Measurements from ENCODE around the gene ACSM5. TPM values are rescaled to one million over a fixed set of nuclear protein-coding genes. Genes with fewer than 3 reads are reported as not detected.
"Not testable (repeated sequence)": the region's sequence is repeated elsewhere in the genome, so short reads cannot be mapped to it uniquely, and the experiment has no call there.

ACSM5 gene
- total RNA-seq, 2 donors from 2014 or later: 0.78 to 11.0 TPM

DNA sequence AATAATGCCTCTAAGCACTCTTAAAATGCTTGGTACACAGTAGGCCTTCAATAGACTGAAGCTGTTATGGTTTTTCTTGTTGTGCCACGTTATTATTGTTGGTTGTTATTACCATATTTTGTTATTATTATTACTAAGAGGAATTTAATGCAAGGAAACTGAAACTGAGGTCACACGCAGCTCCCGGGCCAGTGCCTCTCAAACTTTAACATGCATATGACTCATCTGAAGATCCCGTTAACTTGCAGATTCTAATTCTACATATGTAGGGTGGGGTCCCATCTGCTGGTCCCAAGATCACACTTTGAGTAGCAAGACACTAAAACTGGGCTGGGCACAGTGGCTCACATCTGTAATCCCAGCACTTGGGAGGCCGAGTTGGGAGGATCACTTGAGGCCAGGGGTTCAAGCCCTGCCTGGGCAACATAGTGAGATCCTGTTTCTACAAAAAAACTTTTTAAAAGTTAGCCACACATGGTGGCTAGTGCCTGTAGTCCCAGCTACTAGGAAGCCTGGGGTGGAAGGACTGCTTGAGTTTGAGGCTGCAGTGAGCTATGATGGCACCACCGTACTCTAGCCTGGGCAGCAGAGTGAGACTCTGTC is 888 bp downstream of the ACSM5 start:
- no peak overlapping the region for H3K27ac ChIP-seq
- ATAC-seq (ENCODE audit: insufficient number of reproducible peaks, low FRiP score, low read depth): no peak
- no peaks in the 10 kb centered on the region for H3K9me3 ChIP-seq
- H3K36me3 ChIP-seq: no peaks in the 10 kb centered on the region
- DNase-seq (ENCODE audit: low spot score): no peak
- TF ChIP-seq, protein P1, sequence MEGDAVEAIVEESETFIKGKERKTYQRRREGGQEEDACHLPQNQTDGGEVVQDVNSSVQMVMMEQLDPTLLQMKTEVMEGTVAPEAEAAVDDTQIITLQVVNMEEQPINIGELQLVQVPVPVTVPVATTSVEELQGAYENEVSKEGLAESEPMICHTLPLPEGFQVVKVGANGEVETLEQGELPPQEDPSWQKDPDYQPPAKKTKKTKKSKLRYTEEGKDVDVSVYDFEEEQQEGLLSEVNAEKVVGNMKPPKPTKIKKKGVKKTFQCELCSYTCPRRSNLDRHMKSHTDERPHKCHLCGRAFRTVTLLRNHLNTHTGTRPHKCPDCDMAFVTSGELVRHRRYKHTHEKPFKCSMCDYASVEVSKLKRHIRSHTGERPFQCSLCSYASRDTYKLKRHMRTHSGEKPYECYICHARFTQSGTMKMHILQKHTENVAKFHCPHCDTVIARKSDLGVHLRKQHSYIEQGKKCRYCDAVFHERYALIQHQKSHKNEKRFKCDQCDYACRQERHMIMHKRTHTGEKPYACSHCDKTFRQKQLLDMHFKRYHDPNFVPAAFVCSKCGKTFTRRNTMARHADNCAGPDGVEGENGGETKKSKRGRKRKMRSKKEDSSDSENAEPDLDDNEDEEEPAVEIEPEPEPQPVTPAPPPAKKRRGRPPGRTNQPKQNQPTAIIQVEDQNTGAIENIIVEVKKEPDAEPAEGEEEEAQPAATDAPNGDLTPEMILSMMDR (IDR thresholded peaks at IDR 0.05): no peak
- no peaks in the 10 kb centered on the region for H3K4me1 ChIP-seq (ENCODE audit: control insufficient read depth in 1 of 2, low read depth in 2 of 2)
- H3K4me3 ChIP-seq: no peak overlapping the region
- H3K27me3 ChIP-seq (replicated peaks; ENCODE audit: insufficient read depth): no peaks in the 10 kb centered on the region

DNA sequence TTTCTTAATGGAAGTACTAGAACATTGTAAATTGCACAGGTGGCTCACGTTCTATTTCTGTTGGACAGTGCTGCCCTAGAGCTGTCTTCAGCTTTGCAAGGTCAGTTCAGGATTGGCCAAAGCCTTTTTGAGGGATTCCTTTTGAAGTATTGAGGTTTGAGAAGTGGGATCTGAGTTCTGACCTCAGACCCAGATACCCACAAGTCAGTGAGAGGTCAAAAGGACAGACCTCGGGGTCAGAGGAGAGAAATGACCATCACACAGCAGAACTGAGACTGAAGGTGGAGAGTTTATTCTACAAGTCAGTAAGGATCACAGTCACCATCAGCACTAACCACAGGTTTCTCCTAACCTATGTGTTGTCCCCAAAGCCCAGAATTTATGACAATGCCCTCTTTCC is 1.7 kb downstream of the ACSM5 start:
- Histone ChIP-seq H3K9me3 (no peaks in the 10 kb centered on the region), H3K4me3 (no peak overlapping the region), H3K36me3 (no peaks in the 10 kb centered on the region), H3K27me3 (replicated peaks; ENCODE audit: insufficient read depth) (no peaks in the 10 kb centered on the region), H3K27ac (no peak overlapping the region), H3K4me1 (ENCODE audit: control insufficient read depth in 1 of 2, low read depth in 2 of 2) (no peaks in the 10 kb centered on the region)
- DNase-seq (ENCODE audit: low spot score) (no peak), ATAC-seq (ENCODE audit: insufficient number of reproducible peaks, low FRiP score, low read depth) (no peak)
- TF ChIP-seq, protein P1 (IDR thresholded peaks at IDR 0.05): no peak

DNA sequence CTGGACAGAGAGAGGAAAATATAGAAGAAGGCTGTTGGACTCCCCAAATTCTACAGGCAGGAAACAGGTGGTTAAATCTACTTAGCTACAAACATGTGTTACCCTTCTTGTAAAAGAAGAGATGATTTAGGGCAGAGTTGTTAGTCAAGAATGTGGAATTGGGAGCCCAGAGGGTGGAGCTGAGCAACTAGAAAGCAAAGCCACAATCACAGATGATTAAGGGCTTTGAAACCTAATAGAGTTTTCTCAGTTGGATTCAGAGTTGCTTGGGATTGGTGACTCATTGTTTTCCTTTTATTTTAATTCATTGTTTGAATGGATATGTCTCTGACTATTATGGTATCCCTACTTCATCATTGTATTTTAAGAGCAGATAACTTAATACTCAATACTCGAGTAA is 6.2 kb downstream of the ACSM5 start:
- ATAC-seq (ENCODE audit: insufficient number of reproducible peaks, low FRiP score, low read depth): no peak
- TF ChIP-seq, protein P1 (IDR thresholded peaks at IDR 0.05): no peak
- no peak overlapping the region for H3K27ac ChIP-seq

DNA sequence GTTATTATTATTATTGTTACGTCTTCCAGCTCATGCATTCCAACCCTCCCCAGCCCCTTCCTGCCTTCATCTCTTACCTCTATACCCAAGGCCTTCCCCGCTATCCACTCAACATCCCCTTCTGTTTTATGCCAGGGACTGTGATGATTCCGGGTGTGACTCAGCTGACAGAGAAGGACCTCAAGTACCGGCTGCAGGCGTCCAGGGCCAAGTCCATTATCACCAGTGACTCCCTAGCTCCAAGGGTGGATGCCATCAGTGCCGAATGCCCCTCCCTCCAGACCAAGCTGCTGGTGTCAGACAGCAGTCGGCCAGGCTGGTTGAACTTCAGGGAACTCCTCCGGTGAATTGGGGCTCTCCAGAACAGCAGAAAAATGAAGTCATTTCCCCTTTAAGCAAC is 9.8 kb downstream of the ACSM5 start:
- H3K27me3 ChIP-seq (replicated peaks; ENCODE audit: insufficient read depth); ATAC-seq (ENCODE audit: insufficient number of reproducible peaks, low FRiP score, low read depth); H3K27ac ChIP-seq; H3K4me3 ChIP-seq; H3K36me3 ChIP-seq; DNase-seq (ENCODE audit: low spot score); H3K9me3 ChIP-seq; H3K4me1 ChIP-seq (ENCODE audit: control insufficient read depth in 1 of 2, low read depth in 2 of 2): not testable (repeated sequence)

More for the DNA sequence above, 6.2 kb downstream of the ACSM5 start:
- DNase-seq (ENCODE audit: low spot score): no peak
- Histone ChIP-seq H3K9me3 (no peaks in the 10 kb centered on the region), H3K4me3 (no peak overlapping the region), H3K36me3 (no peaks in the 10 kb centered on the region), H3K27me3 (replicated peaks; ENCODE audit: insufficient read depth) (no peaks in the 10 kb centered on the region), H3K4me1 (ENCODE audit: control insufficient read depth in 1 of 2, low read depth in 2 of 2) (no peaks in the 10 kb centered on the region)

DNA sequence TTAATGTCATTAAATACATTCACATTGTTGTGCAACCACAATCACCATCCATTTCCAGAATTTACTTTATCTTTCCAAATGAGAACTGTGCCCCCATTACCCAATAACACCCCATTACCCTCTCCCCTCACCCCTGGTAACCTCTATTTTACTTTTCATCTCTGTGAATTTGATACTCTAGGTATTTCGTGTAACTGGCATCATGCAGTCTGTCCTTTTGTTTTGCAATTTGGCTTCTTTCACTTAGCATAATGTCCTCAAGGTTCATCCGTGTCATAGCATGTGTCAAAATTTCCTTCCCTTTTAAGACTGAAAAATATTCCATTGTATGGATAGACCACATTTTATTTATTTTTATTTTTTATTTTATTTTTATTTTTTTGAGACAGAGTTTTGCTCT is 12.4 kb downstream of the ACSM5 start:
- H3K4me1 ChIP-seq (ENCODE audit: control insufficient read depth in 1 of 2, low read depth in 2 of 2); H3K27me3 ChIP-seq (replicated peaks; ENCODE audit: insufficient read depth); H3K27ac ChIP-seq; H3K9me3 ChIP-seq; H3K4me3 ChIP-seq; DNase-seq (ENCODE audit: low spot score); H3K36me3 ChIP-seq; ATAC-seq (ENCODE audit: insufficient number of reproducible peaks, low FRiP score, low read depth): not testable (repeated sequence)

DNA sequence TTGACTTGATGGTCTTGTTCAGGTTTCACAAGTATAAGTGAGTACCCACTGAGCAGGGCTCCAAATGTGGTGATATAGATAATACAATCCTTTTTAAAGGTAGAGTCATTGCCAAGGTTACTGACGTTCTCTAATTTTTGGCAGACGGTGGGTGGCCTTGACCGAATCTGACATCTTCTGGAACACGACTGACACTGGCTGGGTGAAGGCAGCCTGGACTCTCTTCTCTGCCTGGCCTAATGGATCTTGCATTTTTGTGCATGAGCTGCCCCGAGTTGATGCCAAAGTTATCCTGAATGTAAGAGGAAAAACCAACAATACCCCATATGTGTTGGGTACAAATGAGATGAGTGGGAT is 14.4 kb downstream of the ACSM5 start:
- ATAC-seq (ENCODE audit: insufficient number of reproducible peaks, low FRiP score, low read depth); H3K4me3 ChIP-seq: not testable (repeated sequence)

More for the DNA sequence above, 14.4 kb downstream of the ACSM5 start:
- DNase-seq (ENCODE audit: low spot score); H3K27ac ChIP-seq; H3K36me3 ChIP-seq; H3K4me1 ChIP-seq (ENCODE audit: control insufficient read depth in 1 of 2, low read depth in 2 of 2); H3K9me3 ChIP-seq; H3K27me3 ChIP-seq (replicated peaks; ENCODE audit: insufficient read depth): not testable (repeated sequence)

Data from thoracic aorta (tissue), 2 donors.